Measurements from ENCODE around the gene NISCH. TPM values are rescaled to one million over a fixed set of nuclear protein-coding genes. Genes with fewer than 3 reads are reported as not detected.

The NISCH gene
- total RNA-seq, 1 experiment from 2014 or later: 62.2 TPM

DNA sequence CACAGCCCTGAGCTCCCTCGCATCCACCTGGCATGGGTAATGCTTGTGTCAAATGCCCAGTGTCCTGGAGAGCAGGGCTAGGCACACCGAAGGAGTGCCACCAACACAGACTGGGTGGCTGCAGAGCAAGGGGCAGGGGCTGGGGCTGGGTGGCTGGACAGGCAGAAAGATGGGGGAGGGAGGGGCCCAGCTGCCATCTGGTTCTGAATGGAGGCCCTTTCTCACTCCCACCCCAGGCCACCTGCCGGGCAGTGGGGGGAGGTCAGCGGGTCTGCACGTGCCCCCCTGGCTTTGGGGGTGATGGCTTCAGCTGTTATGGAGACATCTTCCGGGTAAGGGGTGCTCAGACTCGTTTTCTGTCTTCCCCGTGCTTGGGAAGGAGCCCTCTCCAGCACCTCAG, 56.7 kb downstream of the NISCH start:
- Histone ChIP-seq H3K36me3 (ENCODE audit: control insufficient read depth, insufficient read depth, low read length) (no peaks in the 10 kb centered on the region), H3K4me1 (no peaks in the 10 kb centered on the region), H3K4me3 (ENCODE audit: low read depth, low read length) (no peak overlapping the region), H3K27me3 (replicated peaks; ENCODE audit: control insufficient read depth, insufficient read depth, low read length) (no peaks in the 10 kb centered on the region), H3K9me3 (no peaks in the 10 kb centered on the region)
- CTCF ChIA-PET: no interaction called here
- Mint-ChIP-seq H3K36me3 (ENCODE audit: insufficient read depth, unreplicated experiment) (no peaks in the 10 kb centered on the region), H3K4me1 (ENCODE audit: low read depth, unreplicated experiment) (peaks cover 5% of the 10 kb centered on the region), H3K27ac (ENCODE audit: unreplicated experiment) (no peak overlapping the region), H3K4me3 (ENCODE audit: unreplicated experiment) (no peak overlapping the region), H3K27me3 (ENCODE audit: insufficient read depth, unreplicated experiment) (peaks cover 2% of the 10 kb centered on the region), H3K9me3 (ENCODE audit: unreplicated experiment) (no peaks in the 10 kb centered on the region)
- no peak for DNase-seq
- POLR2A ChIA-PET: no interaction called here
- TF ChIP-seq CTCF (IDR thresholded peaks at IDR 0.05; ENCODE audit: insufficient read depth in 1 of 2, low read depth in 1 of 2, low read length in 1 of 2, severe bottlenecking in 1 of 2, unreplicated experiment in 1 of 2): no peak
- no TSS peak for BruUV-seq (replicated peaks)
- intact Hi-C loops (cut with micrococcal nuclease; ENCODE audit: unreplicated experiment): no loop called here

- peaks cover 2% of the 10 kb centered on the region for H3K27me3 Mint-ChIP-seq (ENCODE audit: insufficient read depth, unreplicated experiment)
- Histone ChIP-seq H3K9me3 (no peaks in the 10 kb centered on the region), H3K36me3 (ENCODE audit: control insufficient read depth, insufficient read depth, low read length) (no peaks in the 10 kb centered on the region), H3K4me1 (no peaks in the 10 kb centered on the region), H3K4me3 (ENCODE audit: low read depth, low read length) (no peak overlapping the region), H3K27me3 (replicated peaks; ENCODE audit: control insufficient read depth, insufficient read depth, low read length) (no peaks in the 10 kb centered on the region)
- POLR2A ChIA-PET: no interaction called here
- H3K27ac Mint-ChIP-seq (ENCODE audit: unreplicated experiment): no peak overlapping the region
- H3K4me1 Mint-ChIP-seq (ENCODE audit: low read depth, unreplicated experiment): no peaks in the 10 kb centered on the region
- no peak for DNase-seq
- TF ChIP-seq CTCF (IDR thresholded peaks at IDR 0.05; ENCODE audit: insufficient read depth in 1 of 2, low read depth in 1 of 2, low read length in 1 of 2, severe bottlenecking in 1 of 2, unreplicated experiment in 1 of 2): no peak
- CTCF ChIA-PET: no interaction called here
- no peaks in the 10 kb centered on the region for H3K9me3 Mint-ChIP-seq (ENCODE audit: unreplicated experiment)
- intact Hi-C loops (cut with micrococcal nuclease; ENCODE audit: unreplicated experiment): no loop called here
- no TSS peak for BruUV-seq (replicated peaks)
- no peaks in the 10 kb centered on the region for H3K36me3 Mint-ChIP-seq (ENCODE audit: insufficient read depth, unreplicated experiment)
- H3K4me3 Mint-ChIP-seq (ENCODE audit: unreplicated experiment): no peak overlapping the region
These were observed 57.3 kb downstream of the NISCH start for GRCh38 chr3:52512727-52513126.

DNA sequence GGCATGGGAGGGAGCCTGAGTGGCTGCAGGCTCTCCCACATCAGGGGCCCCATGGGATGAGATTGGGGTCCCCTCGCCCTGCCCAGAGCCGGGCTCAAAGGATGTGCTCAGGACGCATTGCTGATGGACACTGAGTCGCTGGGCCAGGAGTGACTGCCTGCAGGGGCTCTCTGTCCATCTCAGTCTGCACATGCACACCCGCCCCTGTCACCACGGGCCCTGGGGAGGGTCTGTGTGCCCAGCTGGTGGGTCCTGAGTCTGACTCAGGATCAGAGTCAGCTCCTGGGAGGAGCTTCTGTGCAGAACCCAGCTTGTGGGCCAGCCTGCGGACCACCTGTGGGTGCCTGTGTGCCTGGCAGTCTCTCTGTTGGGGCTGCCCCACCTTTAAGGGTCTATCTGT, 57.9 kb downstream of the NISCH start:
- no TSS peak for BruUV-seq (replicated peaks)
- Mint-ChIP-seq H3K27me3 (ENCODE audit: insufficient read depth, unreplicated experiment) (peaks cover 2% of the 10 kb centered on the region), H3K4me3 (ENCODE audit: unreplicated experiment) (no peak overlapping the region), H3K27ac (ENCODE audit: unreplicated experiment) (no peak overlapping the region), H3K36me3 (ENCODE audit: insufficient read depth, unreplicated experiment) (no peaks in the 10 kb centered on the region), H3K9me3 (ENCODE audit: unreplicated experiment) (no peaks in the 10 kb centered on the region), H3K4me1 (ENCODE audit: low read depth, unreplicated experiment) (no peaks in the 10 kb centered on the region)
- Histone ChIP-seq H3K4me3 (ENCODE audit: low read depth, low read length) (no peak overlapping the region), H3K9me3 (no peaks in the 10 kb centered on the region), H3K4me1 (no peaks in the 10 kb centered on the region), H3K27me3 (replicated peaks; ENCODE audit: control insufficient read depth, insufficient read depth, low read length) (no peaks in the 10 kb centered on the region), H3K36me3 (ENCODE audit: control insufficient read depth, insufficient read depth, low read length) (no peaks in the 10 kb centered on the region)
- POLR2A ChIA-PET: no interaction called here
- no peak for DNase-seq
- intact Hi-C loops (cut with micrococcal nuclease; ENCODE audit: unreplicated experiment): no loop called here
- no peak for TF ChIP-seq CTCF (IDR thresholded peaks at IDR 0.05; ENCODE audit: insufficient read depth in 1 of 2, low read depth in 1 of 2, low read length in 1 of 2, severe bottlenecking in 1 of 2, unreplicated experiment in 1 of 2)
- CTCF ChIA-PET: no interaction called here
